Measurements from ENCODE around the gene MVK.

The MVK gene

GRCh38 chr12:109612975-109613502 is 39.4 kb downstream of the MVK start:
- H3K27me3 ChIP-seq: peaks cover 0 to 89% of the 10 kb centered on the region in 2 donors

DNA sequence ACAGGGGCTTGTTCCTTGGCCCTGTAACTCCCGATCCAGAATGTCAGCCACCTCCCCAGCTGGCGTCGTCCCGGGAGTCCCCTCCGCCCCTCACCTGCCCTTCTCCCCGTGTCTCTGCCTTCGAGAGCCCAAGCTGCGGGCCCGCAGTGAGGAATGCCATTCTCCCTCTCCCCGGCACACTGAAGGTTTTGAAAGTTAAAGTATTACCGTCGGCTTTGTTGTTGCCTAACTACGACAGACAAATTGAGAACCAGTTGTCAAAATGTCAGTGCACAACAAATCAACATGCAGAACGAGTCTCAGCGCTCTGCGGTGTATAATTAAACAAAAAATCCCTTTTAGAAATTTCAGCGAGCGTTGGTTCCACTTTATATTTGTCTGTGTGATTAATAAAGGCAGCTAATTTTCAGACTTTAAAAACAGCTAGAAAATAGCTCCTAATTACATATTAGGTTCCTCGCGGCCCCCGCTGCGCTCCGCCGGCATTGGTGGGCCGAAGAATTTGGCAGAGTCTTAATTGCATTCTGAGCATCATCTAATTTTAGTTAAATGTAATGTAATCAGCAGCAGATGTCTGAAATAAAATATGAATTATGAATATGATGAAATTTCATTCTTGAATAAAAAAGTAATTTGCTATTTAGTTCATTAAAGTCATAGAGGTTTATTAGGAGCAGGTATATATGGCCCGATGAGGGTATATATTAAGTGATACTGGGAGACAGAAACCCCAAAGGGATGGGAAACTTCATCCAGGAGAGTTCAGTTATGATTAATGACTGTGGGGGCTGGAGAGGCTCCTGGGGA is 40.3 kb downstream of the MVK start:
- no peaks in the 10 kb centered on the region for H3K4me1 ChIP-seq
- intact Hi-C loops (cut with DNase I; ENCODE audit: low total_unique reads): no loop called here
- no peak overlapping the region for H3K4me3 ChIP-seq
- no peak overlapping the region for H3K27ac ChIP-seq
- H3K9me3 ChIP-seq: no peaks in the 10 kb centered on the region
- DNase-seq: no peak
- H3K36me3 ChIP-seq: no peaks in the 10 kb centered on the region
- TF ChIP-seq CTCF (IDR thresholded peaks at IDR 0.05): no peak
- H3K27me3 ChIP-seq: peaks cover 0 to 84% of the 10 kb centered on the region in 2 donors

More at GRCh38 chr12:109612975-109613502, 39.4 kb downstream of the MVK start:
- no peak for TF ChIP-seq CTCF (IDR thresholded peaks at IDR 0.05)
- DNase-seq: no peak
- H3K9me3 ChIP-seq: no peaks in the 10 kb centered on the region
- H3K27ac ChIP-seq: no peak overlapping the region
- no peaks in the 10 kb centered on the region for H3K36me3 ChIP-seq
- no peak overlapping the region for H3K4me3 ChIP-seq
- intact Hi-C loops (cut with DNase I; ENCODE audit: low total_unique reads): no loop called here
- no peaks in the 10 kb centered on the region for H3K4me1 ChIP-seq

- Histone ChIP-seq H3K4me3 (no peak overlapping the region), H3K27me3 (peaks cover 0 to 73% of the 10 kb centered on the region in 2 donors), H3K9me3 (no peaks in the 10 kb centered on the region), H3K36me3 (no peaks in the 10 kb centered on the region), H3K27ac (no peak overlapping the region), H3K4me1 (no peaks in the 10 kb centered on the region)
- TF ChIP-seq CTCF (IDR thresholded peaks at IDR 0.05): no peak
- intact Hi-C loops (cut with DNase I; ENCODE audit: low total_unique reads): no loop called here
- DNase-seq: no peak
These were observed 42.1 kb downstream of the MVK start for GRCh38 chr12:109615556-109616229.

DNA sequence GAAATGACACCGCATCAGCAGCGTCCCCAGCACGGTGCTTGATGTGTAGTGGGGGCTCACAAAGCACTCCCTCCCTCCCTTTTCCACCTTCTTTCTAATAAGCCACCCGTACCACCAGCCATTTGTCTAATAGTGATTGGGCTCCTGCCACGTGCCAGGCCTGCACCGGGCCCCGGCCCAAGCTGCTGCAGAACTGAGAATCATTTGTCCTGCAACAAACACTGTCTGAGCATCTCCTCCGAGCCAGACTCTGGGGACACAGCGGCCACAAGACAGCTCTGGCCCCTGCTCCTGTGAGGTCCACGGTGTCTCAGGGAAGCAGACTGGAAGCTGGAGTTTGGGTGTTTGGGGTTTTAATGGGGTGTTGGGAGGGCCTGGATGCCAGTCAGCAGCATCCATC is 43.9 kb downstream of the MVK start:
- TF ChIP-seq CTCF (IDR thresholded peaks at IDR 0.05): no peak
- H3K4me3 ChIP-seq: no peak overlapping the region
- H3K27ac ChIP-seq: no peak overlapping the region
- H3K27me3 ChIP-seq: peaks cover 0 to 64% of the 10 kb centered on the region in 2 donors
- H3K9me3 ChIP-seq: no peaks in the 10 kb centered on the region
- H3K36me3 ChIP-seq: no peaks in the 10 kb centered on the region
- intact Hi-C loops (cut with DNase I; ENCODE audit: low total_unique reads): no loop called here
- DNase-seq: no peak
- peaks cover 0 to 7% (median 0%) of the 10 kb centered on the region in 4 donors for H3K4me1 ChIP-seq

DNA sequence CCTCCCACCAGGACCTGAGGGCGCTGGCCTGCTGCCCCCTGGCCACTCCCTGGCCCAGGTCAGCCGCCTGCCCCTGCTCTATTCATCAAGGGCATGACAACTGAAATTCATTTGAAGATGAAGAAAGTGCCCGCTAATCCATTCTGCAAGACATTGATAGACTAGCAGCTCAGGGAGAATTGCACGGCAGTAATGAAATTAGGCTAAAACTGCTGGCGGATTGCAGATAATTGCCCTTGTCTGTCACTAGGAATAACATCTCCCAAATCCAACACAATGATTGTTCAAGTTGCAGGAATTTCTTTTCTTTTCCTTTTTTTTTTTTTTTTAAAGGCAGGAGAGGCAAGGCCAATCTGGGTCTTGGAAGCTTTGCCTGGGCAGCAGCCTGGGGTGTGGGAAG is 44.5 kb downstream of the MVK start:
- Histone ChIP-seq H3K36me3 (no peaks in the 10 kb centered on the region), H3K27me3 (peaks cover 0 to 63% of the 10 kb centered on the region in 2 donors), H3K9me3 (no peaks in the 10 kb centered on the region), H3K4me1 (peaks cover 0 to 7% (median 0%) of the 10 kb centered on the region in 4 donors), H3K27ac (no peak overlapping the region), H3K4me3 (no peak overlapping the region)
- no peak for DNase-seq
- intact Hi-C loops (cut with DNase I; ENCODE audit: low total_unique reads): no loop called here
- no peak for TF ChIP-seq CTCF (IDR thresholded peaks at IDR 0.05)

All from tibial artery (tissue), 4 donors.